Omental fat pad (tissue), 4 donors: ENCODE results near the gene MARCO. TPM values are rescaled to one million over a fixed set of nuclear protein-coding genes. Genes with fewer than 3 reads are reported as not detected.

Experiments used
- ATAC-seq: fragments of 150-250 bp; one replicate; pipeline ENCODE4 v1.9.1; 2016; ENCODE audit warnings: mild to moderate bottlenecking, moderate library complexity; ENCODE audit not compliant: low FRiP score
- DNase-seq: peaks from one replicate; pipeline ENCODE4 v3.0.0-alpha.2; 2019; ENCODE audit warnings: low spot score
- total RNA-seq, 4 donors: library from RNA; depleted of rRNA; stranded (reverse); fragments of >200 nt; gene quantifications; one replicate each; pipeline ENCODE4 v1.1.0, GENCODE V29; 2016
- TF ChIP-seq, protein P1 (sequence below), 3 donors: fragments of 450-650 bp; IDR thresholded peaks; one replicate each; pipeline ENCODE4 v1.5.1; 2016 to 2017; ENCODE audit warnings: antibody characterized with exemption in 3 of 3, mild to moderate bottlenecking in 3 of 3, moderate library complexity in 2 of 3

MARCO gene
- total RNA-seq, 4 donors from 2014 or later: 20.3 to 70.6 (median 27.7) TPM

DNA sequence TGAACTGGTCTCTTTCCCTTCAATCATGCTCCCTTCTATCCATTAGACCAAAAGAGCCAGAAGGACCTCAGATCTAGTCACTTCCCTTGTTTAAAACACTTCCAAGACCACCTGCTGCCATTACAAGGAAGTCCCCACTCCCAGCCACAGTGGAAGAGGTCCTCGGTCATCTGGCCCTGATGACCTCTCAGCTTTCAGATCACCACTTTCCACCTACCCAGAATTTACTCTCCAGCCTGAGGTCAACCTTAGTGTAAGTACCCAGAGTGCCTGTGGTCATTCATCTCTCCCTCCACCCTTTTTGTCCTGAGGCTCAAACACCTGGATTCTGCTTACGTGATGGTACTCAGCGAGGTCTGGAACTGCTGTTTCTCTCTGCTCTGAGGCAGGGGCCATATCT, 67.1 kb downstream of the MARCO start:
- no peak for ATAC-seq
- TF ChIP-seq, protein P1, sequence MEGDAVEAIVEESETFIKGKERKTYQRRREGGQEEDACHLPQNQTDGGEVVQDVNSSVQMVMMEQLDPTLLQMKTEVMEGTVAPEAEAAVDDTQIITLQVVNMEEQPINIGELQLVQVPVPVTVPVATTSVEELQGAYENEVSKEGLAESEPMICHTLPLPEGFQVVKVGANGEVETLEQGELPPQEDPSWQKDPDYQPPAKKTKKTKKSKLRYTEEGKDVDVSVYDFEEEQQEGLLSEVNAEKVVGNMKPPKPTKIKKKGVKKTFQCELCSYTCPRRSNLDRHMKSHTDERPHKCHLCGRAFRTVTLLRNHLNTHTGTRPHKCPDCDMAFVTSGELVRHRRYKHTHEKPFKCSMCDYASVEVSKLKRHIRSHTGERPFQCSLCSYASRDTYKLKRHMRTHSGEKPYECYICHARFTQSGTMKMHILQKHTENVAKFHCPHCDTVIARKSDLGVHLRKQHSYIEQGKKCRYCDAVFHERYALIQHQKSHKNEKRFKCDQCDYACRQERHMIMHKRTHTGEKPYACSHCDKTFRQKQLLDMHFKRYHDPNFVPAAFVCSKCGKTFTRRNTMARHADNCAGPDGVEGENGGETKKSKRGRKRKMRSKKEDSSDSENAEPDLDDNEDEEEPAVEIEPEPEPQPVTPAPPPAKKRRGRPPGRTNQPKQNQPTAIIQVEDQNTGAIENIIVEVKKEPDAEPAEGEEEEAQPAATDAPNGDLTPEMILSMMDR (IDR thresholded peaks at IDR 0.05): no peak
- DNase-seq: no peak

DNA sequence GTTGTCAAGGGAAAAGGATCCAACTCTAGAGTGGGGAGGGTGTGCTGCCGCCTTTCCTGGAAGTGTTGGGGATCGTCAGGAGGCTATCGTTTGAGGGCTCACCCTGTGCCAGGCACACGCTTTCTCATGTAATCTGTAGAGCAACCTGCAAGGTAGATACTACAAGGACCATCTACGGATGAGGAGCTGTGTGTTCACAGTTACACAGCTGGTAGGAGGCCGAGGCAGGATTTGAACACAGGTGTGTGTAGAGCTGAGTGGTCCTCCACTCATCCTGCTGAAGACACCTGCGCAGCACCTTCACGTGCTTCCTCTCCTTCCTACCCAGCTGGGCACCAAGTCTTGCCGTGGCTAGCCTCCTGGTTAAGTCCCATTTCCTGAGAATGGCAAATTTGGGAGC, 68.3 kb downstream of the MARCO start:
- DNase-seq (no peak), ATAC-seq (no peak)
- TF ChIP-seq, protein P1 (IDR thresholded peaks at IDR 0.05): no peak

DNA sequence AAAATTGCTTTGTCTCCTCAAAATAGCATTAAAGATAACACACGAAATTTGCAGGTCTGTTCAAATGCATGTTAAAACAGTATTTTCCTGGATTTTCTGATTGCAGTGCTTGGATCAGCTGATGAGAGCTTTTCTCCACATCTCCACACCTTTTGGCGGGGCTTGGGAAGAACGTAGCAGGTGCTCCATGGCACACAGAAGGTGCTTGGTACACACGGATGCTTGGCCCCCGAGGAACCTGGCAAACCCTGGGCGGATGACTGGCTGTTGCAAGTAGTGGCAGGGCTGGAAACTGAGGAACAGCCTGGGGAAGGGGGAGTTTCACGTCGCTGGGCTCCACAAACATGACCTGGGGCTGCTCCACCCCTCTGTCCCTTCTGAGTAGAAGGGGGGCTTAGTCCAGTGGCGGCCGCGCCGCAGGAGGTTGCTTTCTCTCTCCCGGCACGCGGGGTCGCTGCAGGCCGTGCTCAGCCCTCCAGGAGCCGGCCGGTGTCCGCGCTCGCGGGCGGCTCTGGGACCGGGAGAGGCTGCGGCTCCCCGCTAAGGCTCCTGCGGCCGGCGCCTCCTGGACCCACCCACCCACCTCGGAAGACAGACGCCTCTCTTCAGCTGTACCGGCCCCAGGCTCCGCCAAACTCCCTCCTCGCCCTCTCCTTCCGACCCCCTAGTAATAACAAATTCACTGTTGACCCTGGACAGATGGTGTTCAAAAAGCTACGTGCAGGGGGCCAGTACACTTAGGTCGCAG, 69.3 kb downstream of the MARCO start:
- peak; percentile 80 for ATAC-seq
- TF ChIP-seq, protein P1 (IDR thresholded peaks at IDR 0.05): no peak
- no peak for DNase-seq

DNA sequence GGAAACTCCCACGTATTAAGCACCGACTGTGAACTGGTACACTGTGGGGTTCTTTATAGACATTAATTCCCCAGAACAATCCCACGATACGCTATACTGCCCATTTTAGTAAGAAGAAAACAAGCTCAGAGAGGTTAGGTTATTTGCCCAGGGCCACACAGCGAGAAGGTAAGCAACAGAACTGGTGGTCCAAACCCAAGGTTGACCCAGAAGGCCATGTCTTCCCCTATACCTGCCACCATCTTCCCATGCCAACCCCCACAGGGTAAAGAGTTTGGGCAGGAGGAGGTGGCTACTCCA, 69.9 kb downstream of the MARCO start:
- no peak for DNase-seq
- TF ChIP-seq, protein P1 (IDR thresholded peaks at IDR 0.05): no peak
- ATAC-seq: no peak

DNA sequence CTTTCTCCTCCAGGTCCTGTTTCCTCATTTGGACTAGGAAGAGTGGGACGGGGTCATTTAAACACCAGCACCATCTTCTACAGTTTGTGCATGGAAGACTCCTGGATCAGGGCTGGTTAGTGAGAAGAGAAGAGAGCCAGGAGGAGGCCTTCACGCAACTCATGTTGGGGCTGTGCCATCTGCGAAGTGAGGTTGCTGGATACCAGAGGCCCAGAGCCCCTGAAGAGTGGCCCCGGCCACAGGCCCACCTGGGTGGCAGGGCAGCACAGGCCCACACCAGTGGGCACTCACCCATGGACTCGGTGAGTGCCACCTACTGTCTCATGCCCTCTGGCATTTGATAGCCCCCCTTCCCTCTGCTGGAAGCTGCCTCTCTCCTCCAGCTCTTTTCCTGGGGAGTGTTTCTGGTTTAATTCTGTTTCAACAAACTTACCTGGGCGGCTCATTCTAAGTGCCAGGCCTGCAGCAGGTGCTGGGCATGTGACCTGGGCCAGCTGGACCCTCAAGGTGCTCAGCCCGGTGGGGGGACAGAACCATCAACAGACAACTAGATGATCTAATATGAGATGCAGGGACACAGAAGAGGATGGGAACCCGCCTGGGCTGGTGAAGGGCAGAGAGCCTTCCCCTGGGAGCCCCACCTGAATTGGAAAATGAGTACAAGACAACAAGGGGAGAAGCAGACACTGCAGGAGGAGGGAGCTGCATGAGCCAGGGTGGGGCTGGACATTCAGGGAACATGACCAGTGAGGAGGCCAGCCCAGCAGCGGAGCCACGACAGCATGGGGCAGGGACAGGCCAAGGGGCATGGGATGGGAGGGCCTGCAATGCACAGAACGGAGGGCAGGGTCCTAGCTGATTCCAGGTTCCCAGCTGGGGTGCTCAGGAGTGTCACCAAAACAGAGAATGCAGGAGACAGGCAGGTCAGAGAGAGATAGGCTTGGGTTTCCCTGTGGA, 70.6 kb downstream of the MARCO start:
- DNase-seq: no peak
- ATAC-seq: no peak

DNA sequence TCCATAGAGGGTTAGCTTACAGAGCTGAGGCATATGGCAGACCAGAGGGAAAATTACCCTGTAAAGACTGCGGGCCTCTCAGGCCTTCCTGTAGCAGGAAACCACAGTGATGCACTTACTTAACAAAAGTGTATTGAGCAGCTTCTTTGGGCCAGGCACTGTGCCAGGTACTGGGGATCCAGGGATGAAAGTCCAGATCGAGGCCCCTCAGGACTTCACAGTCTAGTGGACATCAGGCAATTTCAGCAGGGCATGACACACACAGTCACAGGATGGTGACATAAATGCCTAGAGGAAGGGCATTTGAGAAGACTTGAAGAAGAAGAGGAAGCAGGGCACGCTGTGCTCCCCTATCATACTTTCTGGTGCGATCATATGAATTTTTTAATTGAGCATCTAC, 71.7 kb downstream of the MARCO start:
- no peak for ATAC-seq

More for the DNA sequence above, 70.6 kb downstream of the MARCO start:
- TF ChIP-seq, protein P1 (IDR thresholded peaks at IDR 0.05): no peak

More for the DNA sequence above, 71.7 kb downstream of the MARCO start:
- TF ChIP-seq, protein P1 (IDR thresholded peaks at IDR 0.05): no peak
- DNase-seq: no peak
